NAMALWA (cell line): ENCODE data around the gene ACSL6.

ENCODE experiments used
- DNase-seq: peaks from one replicate; pipeline ENCODE4 v3.0.0-alpha.2; 2015; ENCODE audit warnings: low spot score

ACSL6 gene

GRCh38 chr5:132016721-132017250 lies 5.3 kb upstream of the ACSL6 start:
- no peak for DNase-seq

- DNase-seq: no peak
Observed at GRCh38 chr5:132013711-132014110, 2.3 kb upstream of the ACSL6 start.

GRCh38 chr5:132013006-132013689 lies 1.7 kb upstream of the ACSL6 start:
- no peak for DNase-seq

- no peak for DNase-seq
Observed at GRCh38 chr5:132012371-132013005, 1.0 kb upstream of the ACSL6 start.

GRCh38 chr5:132010989-132011621 lies 353 bp downstream of the ACSL6 start:
- DNase-seq: no peak

- DNase-seq: no peak
Observed at GRCh38 chr5:132010645-132010988, 841 bp downstream of the ACSL6 start.

GRCh38 chr5:132009706-132010405 lies 1.6 kb downstream of the ACSL6 start:
- DNase-seq: no peak

- DNase-seq: no peak
Observed at GRCh38 chr5:132008961-132009680, 2.3 kb downstream of the ACSL6 start.

GRCh38 chr5:132008163-132008473 lies 3.3 kb downstream of the ACSL6 start:
- no peak for DNase-seq

GRCh38 chr5:132007399-132008162 lies 3.9 kb downstream of the ACSL6 start:
- DNase-seq: peak; percentile 87

GRCh38 chr5:132006331-132007120 lies 4.9 kb downstream of the ACSL6 start:
- DNase-seq: no peak

GRCh38 chr5:132005591-132005990 lies 5.9 kb downstream of the ACSL6 start:
- no peak for DNase-seq

- DNase-seq: no peak
Observed at GRCh38 chr5:132003982-132004381, 7.5 kb downstream of the ACSL6 start.

GRCh38 chr5:132003170-132003744 lies 8.2 kb downstream of the ACSL6 start:
- no peak for DNase-seq

- DNase-seq: no peak
Observed at GRCh38 chr5:132002757-132003156, 8.7 kb downstream of the ACSL6 start.

GRCh38 chr5:132001647-132002561 lies 9.6 kb downstream of the ACSL6 start:
- no peak for DNase-seq

GRCh38 chr5:132000677-132001453 lies 10.6 kb downstream of the ACSL6 start:
- DNase-seq: no peak

- no peak for DNase-seq
Observed at GRCh38 chr5:132000241-132000490, 11.3 kb downstream of the ACSL6 start.
